Mesothelial cell of epicardium (in vitro differentiated cells): Measurements from ENCODE around the gene PTGER4. TPM values are rescaled to one million over a fixed set of nuclear protein-coding genes. Genes with fewer than 3 reads are reported as not detected.
"Not testable (repeated sequence)": the region's sequence is repeated elsewhere in the genome, so short reads cannot be mapped to it uniquely, and the experiment has no call there.

Experiments
- DNase-seq, 2 experiments: peaks; one replicate each; pipeline ENCODE4 v3.0.0; 2021; ENCODE audit warnings: low spot score in 2 of 2; ENCODE audit not compliant: unreplicated experiment in 2 of 2
- H3K27ac Mint-ChIP-seq: 2 replicates; pipeline ENCODE4 v1.8.0; 2021; ENCODE audit warnings: mixed read lengths
- H3K27me3 Mint-ChIP-seq: 2 replicates; pipeline ENCODE4 v1.8.0; 2021; ENCODE audit warnings: low read depth, mixed read lengths
- H3K36me3 Mint-ChIP-seq: 2 replicates; pipeline ENCODE4 v1.8.0; 2021; ENCODE audit warnings: mixed read lengths
- H3K4me1 Mint-ChIP-seq: 2 replicates; pipeline ENCODE4 v1.8.0; 2021; ENCODE audit warnings: mixed read lengths
- H3K4me3 Mint-ChIP-seq: 2 replicates; pipeline ENCODE4 v1.8.0; 2021; ENCODE audit warnings: mild to moderate bottlenecking, moderate library complexity, mixed read lengths
- H3K9me3 Mint-ChIP-seq: 2 replicates; pipeline ENCODE4 v1.8.0; 2021; ENCODE audit warnings: mixed read lengths
- CTCF ChIP-seq: fragments of 200-600 bp; sonication (generic); IDR thresholded peaks from one replicate; pipeline ENCODE4 v1.5.0; 2021; ENCODE audit warnings: antibody characterized with exemption; ENCODE audit not compliant: unreplicated experiment
- total RNA-seq: library from RNA; stranded (reverse); gene quantifications from 3 replicates; pipeline ENCODE4 v1.2.1, GENCODE V29; 2021

The PTGER4 gene
- total RNA-seq, 1 donor from 2014 or later = 40.0 TPM

GRCh38 chr5:40700116-40700782 is 20.5 kb downstream of the PTGER4 start:
- DNase-seq = no peak
- no peaks in the 10 kb centered on the region for H3K4me1 Mint-ChIP-seq
- peaks cover 75% of the 10 kb centered on the region for H3K36me3 Mint-ChIP-seq
- no peak overlapping the region for H3K4me3 Mint-ChIP-seq
- peaks cover 66% of the 10 kb centered on the region for H3K9me3 Mint-ChIP-seq
- no peaks in the 10 kb centered on the region for H3K27me3 Mint-ChIP-seq
- TF ChIP-seq CTCF = no peak
- no peak overlapping the region for H3K27ac Mint-ChIP-seq

GRCh38 chr5:40702027-40702426 is 22.3 kb downstream of the PTGER4 start:
- H3K4me3 Mint-ChIP-seq, H3K4me1 Mint-ChIP-seq, H3K27me3 Mint-ChIP-seq, DNase-seq, H3K27ac Mint-ChIP-seq: not testable (repeated sequence)
- H3K36me3 Mint-ChIP-seq = peaks cover 76% of the 10 kb centered on the region
- peaks cover 68% of the 10 kb centered on the region for H3K9me3 Mint-ChIP-seq

- not testable (repeated sequence) for H3K27ac Mint-ChIP-seq, H3K4me3 Mint-ChIP-seq, H3K27me3 Mint-ChIP-seq, DNase-seq, H3K4me1 Mint-ChIP-seq
- H3K36me3 Mint-ChIP-seq = peaks cover 83% of the 10 kb centered on the region
- H3K9me3 Mint-ChIP-seq = peaks cover 77% of the 10 kb centered on the region
These were observed 25.8 kb downstream of the PTGER4 start for GRCh38 chr5:40705484-40705883.

DNA sequence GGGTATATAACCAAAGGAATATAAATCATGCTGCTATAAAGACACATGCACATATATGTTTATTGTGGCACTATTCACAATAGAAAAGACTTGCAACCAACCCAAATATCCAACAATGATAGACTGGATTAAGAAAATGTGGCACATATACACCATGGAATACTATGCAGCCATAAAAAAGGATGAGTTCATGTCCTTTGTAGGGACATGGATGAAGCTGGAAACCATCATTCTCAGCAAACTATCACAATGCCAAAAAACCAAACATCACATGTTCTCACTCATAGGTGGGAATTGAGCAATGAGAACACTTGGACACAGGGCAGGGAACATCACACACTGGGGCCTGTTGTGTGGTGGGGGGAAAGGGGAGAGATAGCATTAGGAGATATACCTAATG is 30.9 kb downstream of the PTGER4 start:
- H3K27me3 Mint-ChIP-seq, DNase-seq, H3K27ac Mint-ChIP-seq, H3K4me3 Mint-ChIP-seq, H3K4me1 Mint-ChIP-seq: not testable (repeated sequence)
- H3K9me3 Mint-ChIP-seq = peaks cover 30% of the 10 kb centered on the region
- H3K36me3 Mint-ChIP-seq = peaks cover 55% of the 10 kb centered on the region

DNA sequence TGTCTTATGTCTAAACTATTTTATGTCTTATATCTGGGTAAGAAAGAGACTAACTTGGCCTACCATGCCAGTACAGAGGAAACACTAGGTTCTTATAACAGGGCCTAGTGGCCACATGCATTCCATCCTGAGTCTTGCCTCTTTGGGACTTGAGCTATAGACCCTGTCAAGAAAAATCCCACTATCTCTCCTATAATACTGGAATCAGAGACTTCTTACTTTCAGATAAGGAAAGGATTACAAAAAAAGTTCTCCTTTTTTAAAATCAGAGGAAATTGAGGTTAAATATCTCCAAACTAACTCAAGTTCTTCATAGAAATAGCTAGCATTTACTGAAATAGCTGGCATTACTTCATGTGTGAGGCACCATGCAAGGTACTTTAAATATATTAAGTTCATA is 34.3 kb downstream of the PTGER4 start:
- Mint-ChIP-seq H3K27me3 (no peaks in the 10 kb centered on the region), H3K4me3 (no peak overlapping the region), H3K27ac (no peak overlapping the region), H3K4me1 (peaks cover 2% of the 10 kb centered on the region), H3K36me3 (peaks cover 43% of the 10 kb centered on the region), H3K9me3 (peaks cover 6% of the 10 kb centered on the region)
- DNase-seq = no peak
- no peak for TF ChIP-seq CTCF

DNA sequence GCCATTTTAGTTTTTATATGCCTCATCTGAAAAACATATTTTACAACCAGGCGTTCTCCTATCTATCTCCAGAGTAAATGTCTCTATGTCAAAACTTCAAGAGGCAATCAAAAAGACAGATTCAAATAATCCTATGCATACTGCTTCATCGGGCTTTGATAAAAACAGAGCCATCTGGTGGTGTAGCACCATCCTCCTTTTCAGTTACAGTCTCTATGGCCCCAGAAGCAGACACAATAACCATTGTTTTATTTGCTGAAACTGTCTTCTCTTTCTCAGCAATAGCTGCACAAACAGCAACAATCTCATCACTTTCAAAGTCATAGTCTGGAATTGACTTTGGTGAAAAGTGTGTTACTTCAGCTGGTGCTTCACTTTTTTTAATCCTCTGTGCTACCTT is 36.3 kb downstream of the PTGER4 start:
- DNase-seq = no peak
- Mint-ChIP-seq H3K4me1 (peaks cover 2% of the 10 kb centered on the region), H3K9me3 (peaks cover 21% of the 10 kb centered on the region), H3K4me3 (no peak overlapping the region), H3K36me3 (peaks cover 48% of the 10 kb centered on the region), H3K27ac (no peak overlapping the region), H3K27me3 (no peaks in the 10 kb centered on the region)
- TF ChIP-seq CTCF = no peak

GRCh38 chr5:40716590-40716989 is 36.9 kb downstream of the PTGER4 start:
- Mint-ChIP-seq H3K36me3 (peaks cover 48% of the 10 kb centered on the region), H3K4me1 (peaks cover 2% of the 10 kb centered on the region), H3K4me3 (no peak overlapping the region), H3K27me3 (no peaks in the 10 kb centered on the region), H3K9me3 (peaks cover 27% of the 10 kb centered on the region), H3K27ac (no peak overlapping the region)
- TF ChIP-seq CTCF = no peak
- no peak for DNase-seq
